ENCODE data around the gene IRX2.

IRX2 gene

DNA sequence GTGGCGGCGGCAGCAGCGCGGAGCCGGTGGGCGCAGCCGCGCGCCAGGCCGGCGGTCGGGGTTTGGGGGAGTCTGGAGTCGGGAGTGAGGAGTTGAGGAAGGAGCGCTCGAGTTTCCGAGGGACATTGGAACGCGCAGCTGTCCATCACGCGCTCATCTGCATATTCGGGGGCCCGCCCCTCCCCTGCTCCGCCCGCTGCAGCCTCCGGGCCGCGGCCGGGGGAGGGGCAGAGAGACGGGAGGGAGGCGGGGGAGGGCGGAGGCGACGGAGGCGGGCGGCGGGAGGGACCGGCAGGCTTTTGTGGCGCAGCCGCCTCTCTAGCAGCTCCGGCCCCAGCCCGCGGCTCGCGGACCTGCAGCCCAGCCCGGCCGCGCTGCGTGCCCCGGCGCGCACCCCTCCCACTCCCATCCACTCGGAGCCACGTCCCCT is at the start of gene IRX2:
IRX2 (minus strand) TSS at position 86 of the 430 bp plus-strand sequence. CDS start 264 bp downstream, outside the sequence.
- no peak for DNase-seq (ENCODE audit: low read depth in 2 of 2)

DNA sequence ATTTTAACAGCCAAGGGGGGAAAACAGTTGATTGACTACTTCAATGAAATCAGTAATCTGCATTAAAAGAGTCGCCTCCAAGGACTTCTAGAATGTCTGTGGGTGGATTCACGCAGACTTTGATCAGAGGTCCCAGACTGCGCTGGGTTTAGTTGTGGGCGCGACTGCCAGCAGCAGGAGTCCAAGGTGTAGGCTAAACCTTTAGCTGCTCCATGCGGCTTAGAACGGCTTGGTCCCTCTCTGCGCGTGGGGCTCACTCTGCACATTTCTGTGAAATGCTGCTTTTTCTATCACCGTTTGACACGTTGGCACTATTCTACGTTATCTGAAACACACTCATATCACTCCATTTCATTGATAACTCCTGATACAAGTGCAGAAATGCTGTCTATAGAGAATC is 48.6 kb upstream of the IRX2 start:
- no peak for DNase-seq (ENCODE audit: low read depth in 2 of 2)

DNA sequence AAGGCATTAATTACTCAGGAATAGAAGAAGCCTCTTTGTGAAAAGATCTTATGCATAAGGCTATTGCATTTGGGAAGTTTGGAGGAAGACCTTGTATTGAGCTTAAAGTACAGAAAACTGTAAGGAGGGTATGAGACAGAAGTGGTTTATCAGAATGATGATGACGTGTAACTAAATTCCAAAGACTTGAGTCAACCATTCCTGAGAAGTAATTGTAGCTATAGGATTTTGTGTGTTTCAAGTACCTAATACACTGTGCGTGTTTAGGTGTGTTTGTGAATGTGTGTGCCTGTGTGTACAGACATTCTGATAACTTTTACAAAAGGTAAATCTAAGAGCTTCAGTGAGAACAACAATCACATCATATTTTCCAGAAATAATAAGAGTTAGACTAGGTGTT is 46.5 kb upstream of the IRX2 start:
- no peak for DNase-seq (ENCODE audit: low read depth in 2 of 2)

DNA sequence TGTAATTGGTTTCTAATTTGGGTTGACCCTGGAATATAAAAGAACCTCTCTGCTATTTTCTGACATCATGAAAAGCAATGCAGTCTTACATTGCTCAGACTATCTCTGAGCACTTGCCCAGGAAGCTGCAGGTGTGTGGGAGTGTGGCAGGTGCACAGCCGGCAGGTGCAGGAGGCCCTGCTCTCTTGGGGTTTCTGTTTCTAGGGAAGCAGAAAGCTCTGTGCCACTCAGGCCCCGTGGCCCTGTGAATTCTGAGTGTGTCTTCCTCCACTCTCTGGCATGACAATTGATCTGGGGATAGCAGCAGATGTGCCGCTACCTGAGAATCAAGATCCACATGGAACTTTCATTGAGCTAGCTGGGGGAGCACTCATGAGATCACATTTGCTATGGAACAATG is 45.7 kb upstream of the IRX2 start:
- DNase-seq (ENCODE audit: low read depth in 2 of 2): no peak

DNA sequence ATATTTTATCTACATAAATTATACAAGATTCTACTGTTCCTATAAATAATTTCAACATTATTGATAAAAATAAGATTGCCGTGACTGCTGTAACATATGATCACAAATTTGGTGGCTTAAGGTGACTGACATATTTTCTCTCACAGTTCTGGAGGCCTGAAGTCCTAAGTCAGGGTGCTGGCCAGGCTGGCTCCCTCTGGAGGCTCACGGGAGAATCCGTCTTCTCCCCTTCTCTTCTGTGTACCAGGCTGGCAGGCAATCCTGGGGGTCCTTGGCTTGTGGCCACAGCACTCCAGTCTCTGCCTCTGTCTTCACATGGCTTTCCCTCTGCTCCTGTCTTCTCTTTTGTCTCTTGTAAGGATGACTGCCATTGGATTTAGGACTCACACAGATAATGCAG is 31.7 kb upstream of the IRX2 start:
- DNase-seq (ENCODE audit: low read depth in 2 of 2): no peak

DNA sequence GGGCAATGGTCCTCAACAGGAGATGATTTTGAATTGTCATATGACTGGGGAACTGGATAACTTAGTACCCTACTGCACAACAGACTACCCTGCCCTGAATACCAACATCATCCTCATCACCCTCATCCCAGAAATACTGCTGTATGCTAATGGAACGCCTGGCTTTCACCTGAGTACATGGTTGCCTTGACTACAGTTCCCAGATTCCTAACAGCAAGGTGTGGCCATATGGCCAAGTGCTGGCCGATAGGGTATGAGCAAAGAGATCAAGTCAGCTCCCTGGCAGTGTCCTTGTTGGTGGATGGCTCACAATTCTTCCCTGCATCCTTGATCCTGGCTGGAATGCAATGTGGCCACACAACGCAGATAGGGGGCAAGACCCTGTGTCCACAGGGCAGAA is 31.2 kb upstream of the IRX2 start:
- no peak for DNase-seq (ENCODE audit: low read depth in 2 of 2)

DNA sequence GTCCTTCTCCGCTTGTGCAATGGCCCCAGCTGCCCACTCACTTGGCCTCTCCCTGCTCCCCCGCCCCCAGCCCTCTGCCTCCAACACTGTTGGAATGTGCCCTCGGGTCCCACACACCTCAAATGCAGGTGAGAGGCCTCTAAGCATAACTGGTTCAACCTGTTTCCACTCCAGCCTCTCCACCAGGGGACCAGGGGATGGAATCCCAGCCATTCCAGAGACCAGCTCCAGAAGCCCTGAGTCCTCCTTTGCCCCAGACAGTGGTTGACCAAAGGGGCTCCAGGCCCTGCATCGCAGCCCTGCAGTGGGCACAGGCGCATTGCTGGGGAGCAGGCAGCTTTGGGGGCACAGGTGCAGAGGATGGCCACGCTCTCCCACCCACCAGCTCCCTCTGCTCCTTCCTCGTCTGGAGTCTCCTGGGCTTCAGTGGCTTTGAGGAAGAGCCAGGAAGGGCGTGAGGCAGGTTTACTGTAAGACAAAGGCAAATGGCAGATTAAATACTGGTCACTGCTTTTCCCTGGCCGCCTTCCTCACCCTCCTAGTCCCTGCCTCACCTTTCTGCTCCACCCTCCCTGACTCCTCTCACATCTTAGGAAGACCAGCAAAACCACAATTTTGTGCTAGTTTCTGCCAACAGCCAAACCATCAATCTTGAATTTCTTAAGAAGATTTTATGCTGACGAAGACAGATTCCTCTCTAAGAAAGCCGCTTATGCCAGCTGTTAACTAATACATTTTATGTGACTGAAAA is 29.1 kb upstream of the IRX2 start:
- DNase-seq (ENCODE audit: low read depth in 2 of 2): no peak

DNA sequence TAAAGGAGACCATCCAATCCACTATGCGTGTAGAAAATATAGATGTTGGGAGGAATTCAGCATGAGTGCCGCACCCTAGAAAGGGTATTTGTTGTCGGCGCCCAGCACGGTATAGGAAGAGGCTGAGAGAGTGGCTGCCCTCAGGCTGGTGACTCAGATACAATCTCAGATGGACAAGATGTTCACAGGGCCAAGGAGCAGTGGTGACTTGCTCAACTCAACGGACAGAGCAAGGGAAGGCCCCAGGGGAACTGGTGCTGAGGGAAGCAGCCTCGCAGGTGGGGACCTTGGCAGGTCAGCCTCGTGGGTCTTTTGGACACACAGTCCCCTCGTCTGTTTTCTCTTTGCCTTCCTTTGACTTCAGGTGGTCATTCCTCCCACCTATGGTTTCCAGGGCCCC is 28.0 kb upstream of the IRX2 start:
- DNase-seq (ENCODE audit: low read depth in 2 of 2): no peak

DNA sequence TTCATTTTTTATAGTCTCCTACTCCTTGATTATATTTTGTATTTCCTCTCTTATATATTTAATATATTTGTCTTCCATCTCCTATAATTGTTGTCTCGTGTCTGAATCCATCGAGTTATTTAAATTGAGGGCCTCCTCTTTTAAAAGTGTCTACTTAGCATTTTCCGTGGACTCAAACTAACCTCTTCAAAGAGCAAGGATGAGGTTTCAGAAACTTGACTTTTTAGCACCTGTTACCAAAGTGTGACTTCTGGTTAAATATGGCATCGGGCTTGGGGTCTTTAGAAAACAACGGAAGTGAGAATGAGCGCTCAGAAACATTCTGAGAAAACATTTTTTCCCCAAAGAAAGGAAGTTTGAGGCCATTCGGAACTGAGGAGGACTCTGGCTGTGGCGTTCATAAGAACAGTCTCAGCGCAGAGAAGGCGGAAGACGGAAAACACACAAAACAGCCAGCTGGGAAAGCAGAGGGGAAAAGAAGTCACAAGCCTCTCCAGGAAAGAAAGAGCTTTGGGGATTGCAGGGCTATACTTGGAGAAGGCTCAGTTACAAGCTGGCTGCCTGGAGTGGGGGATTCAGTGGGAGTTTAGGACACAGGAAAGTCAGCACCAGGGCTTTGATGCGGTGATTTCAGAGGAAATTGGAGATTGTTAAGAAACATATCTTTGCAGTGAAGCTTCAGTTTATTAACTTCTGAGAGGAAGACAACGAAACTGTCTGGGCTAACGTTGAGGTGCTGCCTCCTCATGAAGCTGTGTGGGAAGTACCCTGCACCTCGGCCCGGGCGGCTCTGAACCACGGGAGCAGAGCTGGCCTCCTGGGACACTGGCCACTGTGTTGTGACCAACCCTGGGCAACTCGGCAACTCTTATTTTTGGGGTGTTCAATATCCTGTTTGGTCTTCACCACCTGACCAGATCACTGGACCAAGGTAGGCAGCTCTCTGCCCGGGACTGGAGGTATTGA is 25.1 kb upstream of the IRX2 start:
- DNase-seq (ENCODE audit: low read depth in 2 of 2): no peak

DNA sequence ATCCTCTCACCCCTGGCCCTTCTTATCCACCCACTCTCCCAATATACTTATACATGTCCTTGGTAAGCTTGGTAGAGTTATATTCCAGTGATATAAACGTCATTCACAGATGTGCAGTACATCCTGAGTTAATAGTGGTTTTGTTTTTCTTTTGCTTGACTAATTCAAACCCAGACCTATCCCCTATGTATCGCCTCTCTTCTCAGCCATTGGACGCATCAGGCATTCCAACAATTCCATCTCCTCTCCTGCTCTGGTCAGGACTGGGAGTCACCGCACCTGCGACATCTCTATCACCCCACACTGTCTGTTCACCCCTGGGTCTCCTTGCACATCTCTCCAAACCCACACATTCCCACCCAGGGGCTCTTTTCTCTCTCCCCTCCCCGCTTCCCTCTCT is 21.9 kb upstream of the IRX2 start:
- no peak for DNase-seq (ENCODE audit: low read depth in 2 of 2)

DNA sequence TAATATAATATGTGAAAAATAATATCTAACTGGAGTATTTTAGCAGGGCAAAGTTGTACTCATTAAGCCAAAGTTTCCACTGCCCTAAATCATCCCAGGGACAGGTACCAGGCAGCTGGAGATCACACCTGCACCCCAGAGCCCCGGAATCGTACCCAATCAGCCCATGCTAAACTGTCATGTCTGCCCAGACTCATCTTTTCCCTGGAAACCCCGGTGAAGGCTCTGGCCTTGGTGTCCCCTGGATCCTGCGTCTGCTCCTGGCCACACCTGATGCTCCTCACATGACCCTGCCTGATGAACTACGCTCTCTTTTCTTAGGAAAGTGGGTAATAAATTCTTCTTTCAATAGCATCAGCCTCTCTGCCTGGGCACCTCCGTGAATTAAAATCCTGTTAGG is 15.6 kb upstream of the IRX2 start:
- no peak for DNase-seq (ENCODE audit: low read depth in 2 of 2)

DNA sequence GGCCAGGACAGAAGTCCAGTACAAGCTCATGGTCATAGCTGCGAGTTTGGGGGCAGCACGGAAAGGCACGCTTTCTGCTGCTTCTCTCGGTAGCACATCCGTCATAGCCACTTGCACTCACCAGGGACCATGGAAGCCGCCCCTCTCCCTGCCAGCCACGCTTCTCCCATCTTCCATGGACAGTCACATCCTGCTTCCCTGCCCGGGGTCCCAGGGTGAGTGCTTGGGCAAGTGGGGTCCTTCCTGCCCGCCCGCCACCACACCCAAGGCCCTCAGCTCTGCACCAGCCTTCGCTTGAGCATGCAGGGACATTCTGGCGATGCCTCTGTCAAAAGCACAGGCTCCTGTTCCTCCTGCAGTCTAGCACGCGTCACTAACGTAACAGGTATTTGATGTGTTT is 13.1 kb upstream of the IRX2 start:
- DNase-seq (ENCODE audit: low read depth in 2 of 2): no peak

DNA sequence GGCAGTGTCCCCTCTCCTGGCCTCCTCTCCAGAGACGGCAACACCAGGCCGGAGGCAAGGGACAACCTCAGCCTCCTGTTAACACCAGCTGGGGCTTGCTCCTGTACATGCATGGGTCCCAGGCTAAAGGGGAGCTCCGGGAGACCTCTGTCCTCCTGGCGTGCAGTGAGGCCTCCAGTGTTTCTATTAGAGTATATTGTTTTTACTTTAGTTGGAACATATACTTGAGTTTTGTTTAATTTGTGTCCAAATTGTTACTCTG is 12.0 kb upstream of the IRX2 start:
- DNase-seq (ENCODE audit: low read depth in 2 of 2): no peak

DNA sequence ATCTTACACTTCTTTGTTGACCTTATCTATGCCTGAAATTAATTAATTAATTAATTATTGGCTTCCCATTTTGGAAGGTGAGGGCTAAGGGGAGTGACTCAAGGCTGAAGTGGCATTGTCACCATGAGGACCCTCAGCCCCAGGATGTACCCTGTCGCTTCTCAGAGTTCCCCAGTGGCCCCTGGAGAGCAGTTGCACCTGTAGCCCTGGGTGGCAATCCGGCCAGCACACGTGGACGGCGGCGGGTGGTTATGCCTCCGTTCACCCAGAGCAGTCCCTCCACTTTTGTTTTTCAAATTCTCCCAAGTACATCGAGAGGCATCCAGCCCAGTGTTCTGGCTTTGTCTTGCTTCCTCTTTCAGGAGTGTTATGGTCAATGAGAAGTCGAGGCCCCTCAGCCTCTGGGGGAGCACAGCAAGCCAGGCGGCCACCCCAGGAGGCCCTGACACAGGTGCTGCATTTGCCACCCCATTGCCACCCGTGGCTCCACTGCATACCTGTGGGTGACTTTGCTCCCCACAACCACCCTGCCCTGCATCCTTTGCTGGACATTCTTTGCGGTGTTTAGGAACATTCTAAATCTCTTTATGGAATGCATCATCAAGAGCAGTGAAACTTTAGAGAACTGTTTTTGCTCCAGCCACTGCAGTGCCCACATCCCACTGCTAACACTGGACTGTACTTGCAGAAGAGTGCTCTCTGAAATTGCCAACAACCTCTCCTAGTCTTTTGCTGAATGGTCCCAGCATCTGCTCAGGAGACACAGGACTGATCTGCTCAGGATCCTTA is 11.5 kb upstream of the IRX2 start:
- no peak for DNase-seq (ENCODE audit: low read depth in 2 of 2)

DNA sequence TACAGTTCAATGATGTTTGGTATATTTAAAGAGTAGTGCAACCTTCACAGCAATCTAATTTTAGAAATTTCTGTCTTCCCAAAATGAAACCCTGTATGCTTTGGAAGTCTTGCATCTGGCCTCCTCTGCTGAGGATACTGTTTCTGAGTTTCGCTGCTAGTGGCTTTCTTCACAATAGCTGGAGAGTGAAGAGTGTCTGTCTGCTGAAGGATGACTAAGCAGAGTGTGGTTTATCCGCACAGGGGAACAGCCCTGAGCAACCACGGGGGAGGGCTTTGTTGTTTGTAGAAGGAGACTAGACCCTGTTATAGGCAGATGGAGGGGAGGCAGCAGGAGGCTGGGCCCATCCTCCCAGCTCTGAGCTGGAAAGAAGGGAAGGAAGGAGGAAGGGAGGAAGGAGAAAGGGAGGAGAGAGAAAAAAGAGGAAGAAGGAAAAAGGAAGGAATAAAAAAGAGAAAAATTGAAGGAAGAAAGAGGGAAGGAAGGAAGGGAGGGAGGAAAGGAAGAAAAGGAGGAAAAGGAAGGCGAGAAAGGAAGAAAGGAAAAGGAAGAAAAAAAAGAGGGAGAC is 10.5 kb upstream of the IRX2 start:
- DNase-seq (ENCODE audit: low read depth in 2 of 2): no peak

DNA sequence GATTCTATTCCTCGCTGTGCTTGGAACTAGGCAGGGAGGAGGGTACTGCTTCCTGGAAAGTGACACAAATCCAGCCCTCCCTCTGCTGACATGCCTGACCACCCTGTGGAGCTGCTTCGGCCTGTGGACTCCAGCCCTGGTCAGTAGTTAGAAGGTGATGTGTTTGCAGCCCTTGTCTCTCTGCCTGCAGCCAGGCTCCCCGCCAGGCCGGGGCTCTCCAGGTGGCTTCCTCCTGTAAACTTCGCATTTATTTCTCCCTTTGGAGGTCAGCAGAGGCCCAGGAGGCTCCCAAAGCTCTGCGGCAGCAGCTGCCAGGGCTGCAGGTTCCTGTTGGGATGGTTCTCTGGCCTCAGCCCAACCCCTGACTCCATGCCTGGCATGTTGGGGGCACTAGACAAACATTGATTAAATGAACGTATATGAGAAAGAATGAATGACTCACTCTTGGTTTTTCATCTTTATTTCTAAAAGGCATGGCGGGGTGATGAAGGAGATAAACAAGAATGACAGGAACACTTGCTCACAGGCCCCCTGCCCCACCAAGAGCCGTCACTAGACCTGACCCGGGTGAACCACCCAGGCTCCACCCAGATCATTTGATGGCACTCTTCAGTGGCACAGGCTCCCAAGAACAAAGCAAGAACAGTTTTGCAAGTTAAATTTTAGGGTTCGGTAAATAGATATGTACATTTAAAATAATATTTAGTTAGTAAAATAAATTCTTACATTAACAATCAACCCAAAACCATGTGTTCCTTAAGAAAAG is 8.4 kb upstream of the IRX2 start:
- DNase-seq (ENCODE audit: low read depth in 2 of 2): no peak

DNA sequence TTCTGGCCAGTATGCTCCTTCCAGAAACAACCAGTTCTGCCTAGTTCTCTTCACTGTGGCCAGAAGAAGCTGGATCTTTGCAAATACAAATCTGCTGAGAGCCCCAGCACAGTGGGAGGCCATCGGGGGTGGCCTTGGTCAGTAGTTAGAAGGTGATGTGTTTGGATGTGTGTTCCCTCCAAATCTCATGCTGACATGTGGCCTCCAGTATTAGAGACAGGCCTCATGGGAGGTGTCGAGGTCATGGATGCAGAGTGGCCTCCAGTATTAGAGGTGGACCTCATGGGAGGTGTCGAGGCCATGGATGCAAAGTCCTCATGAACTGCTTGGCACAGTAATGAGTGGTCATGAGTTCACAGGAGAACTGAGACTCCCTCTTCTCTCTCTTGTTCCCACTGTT is 7.6 kb upstream of the IRX2 start:
- no peak for DNase-seq (ENCODE audit: low read depth in 2 of 2)

DNA sequence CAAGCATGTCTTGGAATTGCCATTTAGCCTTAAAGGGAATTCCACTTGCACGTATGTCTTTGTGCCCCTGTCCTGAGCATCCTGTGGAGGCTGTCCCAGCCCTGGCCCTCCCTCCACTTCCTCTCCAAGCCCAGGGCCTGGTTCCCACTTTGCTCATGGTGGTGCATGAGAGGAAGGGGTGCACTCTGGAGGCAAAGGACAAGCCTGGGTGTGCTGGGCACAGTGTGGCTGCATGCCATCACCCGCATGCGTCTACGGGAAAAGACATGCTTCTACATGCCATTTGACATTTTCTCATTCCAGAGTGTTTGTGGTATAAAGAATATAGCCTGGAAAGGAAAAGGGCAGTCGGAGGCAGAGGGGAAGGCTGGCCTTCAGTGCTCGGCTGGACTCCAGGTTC is 7.2 kb upstream of the IRX2 start:
- DNase-seq (ENCODE audit: low read depth in 2 of 2): no peak

DNA sequence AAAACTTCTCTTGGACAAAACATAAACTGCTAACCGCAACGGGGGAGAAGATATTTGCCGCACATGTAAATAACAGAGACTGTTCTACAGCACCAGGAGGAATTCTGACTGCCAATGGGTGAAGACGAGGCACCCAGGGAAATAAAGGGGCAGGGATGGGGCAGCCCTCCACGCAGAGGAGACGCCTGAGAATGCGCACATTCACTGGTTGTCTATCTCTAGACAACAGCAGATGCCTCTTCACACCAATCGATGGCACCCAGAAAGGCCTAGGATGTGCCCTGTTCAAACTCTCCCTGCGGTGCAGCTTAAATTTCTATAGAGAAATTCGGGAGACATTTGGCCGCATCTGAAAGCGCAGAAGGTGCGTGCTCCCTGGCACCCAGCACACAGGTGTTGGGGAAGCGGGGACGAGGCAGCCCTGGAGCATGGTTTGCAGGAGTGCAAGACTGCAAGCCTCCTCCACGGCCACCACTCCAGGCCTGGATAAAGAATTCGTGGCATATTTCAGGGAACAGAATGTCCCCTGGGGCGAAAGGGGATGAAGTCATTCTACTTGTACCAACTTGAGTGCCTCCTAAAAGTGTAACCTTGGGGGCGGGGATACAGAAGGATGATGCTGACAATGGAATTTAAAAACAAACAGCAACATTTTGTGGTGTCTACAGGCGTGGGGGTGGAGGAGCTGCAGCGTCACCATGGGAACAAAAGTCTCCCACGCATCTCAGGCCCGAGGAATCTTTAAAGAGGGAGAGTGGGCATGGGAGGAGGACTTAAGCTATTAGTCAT is 6.3 kb upstream of the IRX2 start:
- no peak for DNase-seq (ENCODE audit: low read depth in 2 of 2)

Measured in stimulated activated CD8-positive, alpha-beta memory T cell treated with anti-CD3 and anti-CD28 coated beads, Interleukin-2, amount 100 ng/mL, for 48 hours (primary cell).